Gastroesophageal sphincter (tissue), 3 donors: Measurements from ENCODE around the gene SSC5D.

Experiments
- CTCF ChIP-seq, 4 experiments: fragments of 200-600 bp in 2 of 4; fragments of 450-650 bp in 2 of 4; sonication (generic) in 1 of 4; IDR thresholded peaks; one replicate each; pipeline ENCODE4 v1.5.1; 2017 to 2019; ENCODE audit warnings: antibody characterized with exemption in 4 of 4, mild to moderate bottlenecking in 2 of 4, moderate library complexity in 2 of 4
- EP300 ChIP-seq: sonication (generic); formaldehyde crosslinking; IDR thresholded peaks from one replicate; pipeline ENCODE4 v1.6.1; 2017; ENCODE audit warnings: antibody characterized with exemption, mild to moderate bottlenecking
- POLR2A ChIP-seq, 2 donors: fragments of 450-650 bp; IDR thresholded peaks; one replicate each; pipeline ENCODE4 v1.6.1; 2017; ENCODE audit warnings: antibody characterized with exemption in 2 of 2, mild to moderate bottlenecking in 2 of 2, moderate library complexity in 1 of 2
- POLR2AphosphoS5 ChIP-seq: sonication (generic); formaldehyde crosslinking; IDR thresholded peaks from one replicate; pipeline ENCODE4 v1.6.1; 2017; ENCODE audit warnings: antibody characterized with exemption

DNA sequence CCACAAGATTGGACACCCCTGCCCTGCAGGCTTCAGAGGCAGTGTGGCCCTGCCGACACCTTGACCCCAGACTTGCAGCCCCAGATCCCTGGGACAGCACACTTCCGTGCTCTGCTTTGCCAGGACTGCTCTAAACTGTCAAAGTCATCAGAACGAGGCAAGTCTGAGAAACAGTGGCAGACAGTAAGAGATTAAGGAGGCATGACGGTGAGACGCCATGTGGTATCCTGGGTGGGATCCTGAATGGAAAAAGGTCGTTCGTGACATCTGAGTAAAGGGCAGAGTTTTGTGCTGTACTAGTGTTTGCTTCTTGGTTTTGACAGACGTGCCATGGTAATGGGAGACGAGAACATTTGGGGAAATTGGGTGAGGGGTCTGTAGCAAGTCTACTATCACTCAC is 78.6 kb downstream of the SSC5D start:
- TF ChIP-seq CTCF (IDR thresholded peaks at IDR 0.05) (no peak), POLR2AphosphoS5 (no peak), POLR2A (IDR thresholded peaks at IDR 0.05) (no peak), EP300 (no peak)
